Measurements from ENCODE around the gene ATP2C2.
"Not testable (repeated sequence)": the region's sequence is repeated elsewhere in the genome, so short reads cannot be mapped to it uniquely, and the experiment has no call there.

ATP2C2 gene

GRCh38 chr16:84396537-84397008, 28.2 kb downstream of the ATP2C2 start:
- TF ChIP-seq SP1 (IDR thresholded peaks at IDR 0.05) (no peak), BHLHE40 (IDR thresholded peaks at IDR 0.05; ENCODE audit: borderline replicate concordance) (no peak), LEF1 (IDR thresholded peaks at IDR 0.05; ENCODE audit: borderline replicate concordance) (no peak), L3MBTL2 (conservative IDR thresholded peaks at IDR 0.05) (no peak), HDGF (IDR thresholded peaks at IDR 0.05; ENCODE audit: borderline replicate concordance) (no peak), CTBP1 (IDR thresholded peaks at IDR 0.05; ENCODE audit: borderline replicate concordance) (no peak), SUZ12 (IDR thresholded peaks at IDR 0.05) (no peak), FOXM1 (IDR thresholded peaks at IDR 0.05; ENCODE audit: borderline replicate concordance) (no peak), FOXA1 (IDR thresholded peaks at IDR 0.05) (no peak), NFRKB (IDR thresholded peaks at IDR 0.05) (no peak)
- TF ChIP-seq, protein P1, sequence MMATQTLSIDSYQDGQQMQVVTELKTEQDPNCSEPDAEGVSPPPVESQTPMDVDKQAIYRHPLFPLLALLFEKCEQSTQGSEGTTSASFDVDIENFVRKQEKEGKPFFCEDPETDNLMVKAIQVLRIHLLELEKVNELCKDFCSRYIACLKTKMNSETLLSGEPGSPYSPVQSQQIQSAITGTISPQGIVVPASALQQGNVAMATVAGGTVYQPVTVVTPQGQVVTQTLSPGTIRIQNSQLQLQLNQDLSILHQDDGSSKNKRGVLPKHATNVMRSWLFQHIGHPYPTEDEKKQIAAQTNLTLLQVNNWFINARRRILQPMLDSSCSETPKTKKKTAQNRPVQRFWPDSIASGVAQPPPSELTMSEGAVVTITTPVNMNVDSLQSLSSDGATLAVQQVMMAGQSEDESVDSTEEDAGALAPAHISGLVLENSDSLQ (IDR thresholded peaks at IDR 0.05) = no peak
- CTCF ChIA-PET = no interaction called here
- DNase-seq (ENCODE audit: extremely low spot score) = no peak
- POLR2A ChIA-PET = no interaction called here

DNA sequence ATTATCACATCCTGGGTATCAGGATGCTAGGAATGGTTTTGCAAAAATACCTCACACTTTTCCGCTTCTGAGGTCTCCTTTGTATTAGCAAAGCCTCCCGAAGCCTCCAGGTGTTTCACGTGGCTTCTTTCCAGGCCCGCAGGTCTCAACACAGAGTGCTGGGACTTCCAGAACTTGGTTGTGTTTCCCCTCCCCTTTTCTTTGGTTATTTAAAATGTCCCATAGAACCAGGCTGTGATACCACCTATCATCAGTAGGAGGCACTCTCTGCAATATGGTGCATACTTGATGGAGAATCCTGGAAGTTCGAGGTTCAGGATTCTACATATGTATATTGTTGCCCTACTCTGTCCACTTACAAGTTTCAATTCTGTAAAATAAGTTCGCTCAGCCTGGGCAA, 28.8 kb downstream of the ATP2C2 start:
- ChIA-PET CTCF (no interaction called here), POLR2A (no interaction called here)
- TF ChIP-seq FOXA1 (IDR thresholded peaks at IDR 0.05) (no peak), CTBP1 (IDR thresholded peaks at IDR 0.05; ENCODE audit: borderline replicate concordance) (no peak), NFRKB (IDR thresholded peaks at IDR 0.05) (no peak), SP1 (IDR thresholded peaks at IDR 0.05) (no peak), FOXM1 (IDR thresholded peaks at IDR 0.05; ENCODE audit: borderline replicate concordance) (no peak), L3MBTL2 (conservative IDR thresholded peaks at IDR 0.05) (no peak), LEF1 (IDR thresholded peaks at IDR 0.05; ENCODE audit: borderline replicate concordance) (no peak), SUZ12 (IDR thresholded peaks at IDR 0.05) (no peak), ZNF384 (IDR thresholded peaks at IDR 0.05) (no peak), FOXK2 (IDR thresholded peaks at IDR 0.05) (no peak), ARNT (IDR thresholded peaks at IDR 0.05) (no peak), ELF4 (IDR thresholded peaks at IDR 0.05) (no peak)
- DNase-seq (ENCODE audit: extremely low spot score) = no peak

DNA sequence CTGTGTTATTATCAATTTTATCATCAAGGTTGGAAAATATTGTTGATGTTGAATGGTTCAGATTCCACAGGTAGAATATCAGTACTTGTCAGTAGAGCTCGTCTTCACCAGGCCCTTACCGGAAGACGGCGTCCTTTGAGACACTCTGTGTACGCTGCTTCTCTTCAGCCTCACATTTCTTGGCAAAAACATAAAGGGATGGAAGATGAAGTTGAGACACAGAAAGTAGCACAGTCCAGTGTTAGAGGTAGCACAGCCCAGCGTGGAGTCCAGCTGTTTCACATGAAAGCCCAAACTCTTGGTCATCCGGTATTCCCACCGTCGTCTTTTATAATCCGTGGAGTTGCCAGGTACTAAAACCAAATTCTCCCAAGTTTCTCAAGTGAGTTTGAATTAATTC, 30.4 kb downstream of the ATP2C2 start:
- ChIA-PET POLR2A (no interaction called here), CTCF (no interaction called here)
- no peak for DNase-seq (ENCODE audit: extremely low spot score)
- TF ChIP-seq FOXM1 (IDR thresholded peaks at IDR 0.05; ENCODE audit: borderline replicate concordance) = no peak
- TF ChIP-seq ELF4 (IDR thresholded peaks at IDR 0.05) = no peak
- no peak for TF ChIP-seq BHLHE40 (IDR thresholded peaks at IDR 0.05; ENCODE audit: borderline replicate concordance)
- no peak for TF ChIP-seq NFRKB (IDR thresholded peaks at IDR 0.05)
- TF ChIP-seq TARDBP (IDR thresholded peaks at IDR 0.05) = no peak
- TF ChIP-seq SUZ12 (IDR thresholded peaks at IDR 0.05) = no peak
- TF ChIP-seq FOXK2 (IDR thresholded peaks at IDR 0.05) = no peak
- no peak for TF ChIP-seq HDGF (IDR thresholded peaks at IDR 0.05; ENCODE audit: borderline replicate concordance)
- TF ChIP-seq, protein P1 (IDR thresholded peaks at IDR 0.05) = no peak
- no peak for TF ChIP-seq SP1 (IDR thresholded peaks at IDR 0.05)
- no peak for TF ChIP-seq CTBP1 (IDR thresholded peaks at IDR 0.05; ENCODE audit: borderline replicate concordance)
- TF ChIP-seq LEF1 (IDR thresholded peaks at IDR 0.05; ENCODE audit: borderline replicate concordance) = no peak
- no peak for TF ChIP-seq ARNT (IDR thresholded peaks at IDR 0.05)
- TF ChIP-seq FOXA1 (IDR thresholded peaks at IDR 0.05) = no peak
- no peak for TF ChIP-seq ZNF384 (IDR thresholded peaks at IDR 0.05)
- no peak for TF ChIP-seq L3MBTL2 (conservative IDR thresholded peaks at IDR 0.05)

GRCh38 chr16:84399912-84400311, 31.6 kb downstream of the ATP2C2 start:
- DNase-seq (ENCODE audit: extremely low spot score); POLR2A ChIA-PET; CTCF ChIA-PET: not testable (repeated sequence)

GRCh38 chr16:84403435-84403834, 35.1 kb downstream of the ATP2C2 start:
- DNase-seq (ENCODE audit: extremely low spot score); POLR2A ChIA-PET; CTCF ChIA-PET: not testable (repeated sequence)

DNA sequence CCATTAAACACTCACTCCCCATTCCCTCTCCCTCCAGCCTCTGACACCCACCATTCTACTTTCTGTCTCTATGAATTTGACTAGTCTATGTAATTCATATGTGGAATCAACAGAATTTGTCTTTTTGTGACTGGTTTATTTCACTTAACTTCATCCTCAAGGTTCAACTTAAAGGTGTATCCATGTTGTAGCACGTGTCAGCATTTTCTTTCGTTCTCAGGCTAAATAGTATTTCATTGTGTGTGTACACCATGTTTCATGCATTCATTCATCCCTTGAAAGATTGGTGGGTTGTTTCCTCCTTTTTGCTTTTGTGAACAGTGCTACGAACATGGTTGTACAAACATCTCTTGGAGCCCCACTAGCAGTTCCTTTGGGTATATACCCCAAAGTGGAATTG, 36.0 kb downstream of the ATP2C2 start:
- ChIA-PET CTCF (no interaction called here), POLR2A (no interaction called here)
- TF ChIP-seq SUZ12 (IDR thresholded peaks at IDR 0.05) (no peak), TARDBP (IDR thresholded peaks at IDR 0.05) (no peak), HDGF (IDR thresholded peaks at IDR 0.05; ENCODE audit: borderline replicate concordance) (no peak), ELF4 (IDR thresholded peaks at IDR 0.05) (no peak), SP1 (IDR thresholded peaks at IDR 0.05) (no peak), NFRKB (IDR thresholded peaks at IDR 0.05) (no peak), LEF1 (IDR thresholded peaks at IDR 0.05; ENCODE audit: borderline replicate concordance) (no peak), CTBP1 (IDR thresholded peaks at IDR 0.05; ENCODE audit: borderline replicate concordance) (no peak), FOXM1 (IDR thresholded peaks at IDR 0.05; ENCODE audit: borderline replicate concordance) (no peak), ARNT (IDR thresholded peaks at IDR 0.05) (no peak)
- TF ChIP-seq, protein P1 (IDR thresholded peaks at IDR 0.05) = no peak
- DNase-seq (ENCODE audit: extremely low spot score) = no peak

GRCh38 chr16:84404936-84405639, 36.8 kb downstream of the ATP2C2 start:
- ChIA-PET CTCF (no interaction called here), POLR2A (no interaction called here)
- DNase-seq (ENCODE audit: extremely low spot score) = no peak
- TF ChIP-seq HDGF (IDR thresholded peaks at IDR 0.05; ENCODE audit: borderline replicate concordance) (no peak), ELF4 (IDR thresholded peaks at IDR 0.05) (no peak), CTBP1 (IDR thresholded peaks at IDR 0.05; ENCODE audit: borderline replicate concordance) (no peak), L3MBTL2 (conservative IDR thresholded peaks at IDR 0.05) (no peak), FOXM1 (IDR thresholded peaks at IDR 0.05; ENCODE audit: borderline replicate concordance) (no peak), FOXK2 (IDR thresholded peaks at IDR 0.05) (no peak), BHLHE40 (IDR thresholded peaks at IDR 0.05; ENCODE audit: borderline replicate concordance) (no peak), LEF1 (IDR thresholded peaks at IDR 0.05; ENCODE audit: borderline replicate concordance) (no peak), ARNT (IDR thresholded peaks at IDR 0.05) (no peak), FOXA1 (IDR thresholded peaks at IDR 0.05) (no peak)
